Neural cell (in vitro differentiated cells): Measurements from ENCODE around the gene HHLA2. TPM values are rescaled to one million over a fixed set of nuclear protein-coding genes. Genes with fewer than 3 reads are reported as not detected.

ENCODE experiments used
- H2AFZ ChIP-seq: fragments of 200-600, 300-800 bp; sonication (generic), shearing (Covaris generic); 2 replicates; pipeline ENCODE4 v1.6.0; 2014; ENCODE audit warnings: low read depth, mild to moderate bottlenecking, antibody characterized with exemption, low read length, moderate library complexity
- H3F3A ChIP-seq: fragments of 200-600 bp; shearing (Covaris generic); 2 replicates; pipeline ENCODE4 v1.6.1; 2016; ENCODE audit warnings: mild to moderate bottlenecking, moderate library complexity, mixed read lengths, antibody characterized with exemption, low read length; ENCODE audit not compliant: insufficient read depth, poor library complexity, severe bottlenecking
- H3K27ac ChIP-seq: fragments of 200-600, 300-800 bp; sonication (generic), shearing (Covaris generic); 2 replicates; pipeline ENCODE4 v1.5.1; 2014; ENCODE audit warnings: mild to moderate bottlenecking, low read length, moderate library complexity
- H3K27me3 ChIP-seq: fragments of 300-800, 200-600 bp; sonication (generic), shearing (Covaris generic); 2 replicates; pipeline ENCODE4 v1.6.0; 2014; ENCODE audit warnings: mild to moderate bottlenecking, low read depth, low read length, moderate library complexity; ENCODE audit not compliant: insufficient read depth
- H3K36me3 ChIP-seq: fragments of 300-800, 200-600 bp; sonication (generic), shearing (Covaris generic); 2 replicates; pipeline ENCODE4 v1.5.1; 2014; ENCODE audit warnings: mild to moderate bottlenecking, antibody characterized with exemption, low read length, moderate library complexity; ENCODE audit not compliant: insufficient read depth
- H3K4me2 ChIP-seq: fragments of 300-800, 200-600 bp; sonication (generic), shearing (Covaris generic); 2 replicates; pipeline ENCODE4 v1.6.0; 2014; ENCODE audit warnings: mild to moderate bottlenecking, low read length
- H3K4me3 ChIP-seq: fragments of 300-800, 200-600 bp; sonication (generic), shearing (Covaris generic); 2 replicates; pipeline ENCODE4 v1.5.1; 2014; ENCODE audit warnings: mild to moderate bottlenecking, low read length, moderate library complexity
- H3K79me2 ChIP-seq: fragments of 200-600 bp; shearing (Covaris generic); replicated peaks from 2 replicates; pipeline ENCODE4 v1.6.0; 2014; ENCODE audit warnings: mild to moderate bottlenecking, low read length, moderate library complexity; ENCODE audit not compliant: insufficient read depth
- H3K9ac ChIP-seq: fragments of 300-800, 200-600 bp; sonication (generic), shearing (Covaris generic); 2 replicates; pipeline ENCODE4 v1.6.1; 2016; ENCODE audit warnings: mild to moderate bottlenecking, low read length, mixed read lengths
- H3K9me2 ChIP-seq: fragments of 200-600 bp; shearing (Covaris generic); 2 replicates; pipeline ENCODE4 v1.6.1; 2016; ENCODE audit warnings: mild to moderate bottlenecking, low read length, mixed read lengths; ENCODE audit not compliant: insufficient read depth
- H3K9me3 ChIP-seq: fragments of 200-600, 300-800 bp; sonication (generic), shearing (Covaris generic); 2 replicates; pipeline ENCODE4 v1.6.1; 2016; ENCODE audit warnings: mild to moderate bottlenecking, mixed run types, low read length, moderate library complexity, mixed read lengths
- H4K20me1 ChIP-seq: fragments of 200-600 bp; shearing (Covaris generic); 2 replicates; pipeline ENCODE4 v1.6.1; 2016; ENCODE audit warnings: mild to moderate bottlenecking, mixed run types; ENCODE audit not compliant: insufficient read depth
- CTCF ChIP-seq: fragments of 450-650 bp; IDR thresholded peaks from 2 replicates; pipeline ENCODE4 v1.5.1; 2014; ENCODE audit warnings: antibody characterized with exemption, mild to moderate bottlenecking, moderate library complexity; ENCODE audit not compliant: poor library complexity, severe bottlenecking
- EP300 ChIP-seq: fragments of 450-650 bp; conservative IDR thresholded peaks from 2 replicates; pipeline ENCODE4 v1.6.1; 2014; ENCODE audit warnings: antibody characterized with exemption, mild to moderate bottlenecking, moderate library complexity; ENCODE audit not compliant: poor library complexity, severe bottlenecking
- EZH2 ChIP-seq: fragments of 200-600, 300-800 bp; shearing (Covaris generic), sonication (generic); IDR thresholded peaks from 2 replicates; pipeline ENCODE4 v1.6.1; 2014; ENCODE audit warnings: antibody characterized with exemption, low read length, borderline replicate concordance, mild to moderate bottlenecking; ENCODE audit not compliant: insufficient read depth, poor library complexity, severe bottlenecking
- MXI1 ChIP-seq: fragments of 450-650 bp; conservative IDR thresholded peaks from 2 replicates; pipeline ENCODE4 v1.6.1; 2014; ENCODE audit warnings: antibody characterized with exemption, mild to moderate bottlenecking; ENCODE audit not compliant: poor library complexity, severe bottlenecking
- POLR2AphosphoS5 ChIP-seq: IDR thresholded peaks from 2 replicates; pipeline ENCODE4 v1.6.1; 2012
- RAD21 ChIP-seq: fragments of 450-650 bp; conservative IDR thresholded peaks from 2 replicates; pipeline ENCODE4 v1.6.1; 2014; ENCODE audit warnings: antibody characterized with exemption, mild to moderate bottlenecking, moderate library complexity
- REST ChIP-seq: IDR thresholded peaks from 2 replicates; pipeline ENCODE4 v1.6.1; 2012; ENCODE audit warnings: borderline replicate concordance
- SMC3 ChIP-seq: fragments of 450-650 bp; conservative IDR thresholded peaks from 2 replicates; pipeline ENCODE4 v1.6.1; 2014; ENCODE audit warnings: antibody characterized with exemption, mild to moderate bottlenecking, moderate library complexity; ENCODE audit not compliant: poor library complexity
- TAF1 ChIP-seq: IDR thresholded peaks from 2 replicates; pipeline ENCODE4 v1.6.1; 2012; ENCODE audit warnings: low read depth
- polyA plus RNA-seq: library from polyadenylated mRNA; depleted of rRNA; stranded (reverse); fragments of >200 nt; gene quantifications from 2 replicates; pipeline ENCODE4 v1.2.3, GENCODE V29; 2014

Gene HHLA2
- polyA plus RNA-seq, 1 donor from 2014 or later = not detected

- Histone ChIP-seq H3K27ac (no peak overlapping the region), H3K4me3 (no peak overlapping the region), H3K4me2 (no peak overlapping the region), H3K9me3 (no peaks in the 10 kb centered on the region), H2AFZ (no peak overlapping the region), H3K9me2 (no peaks in the 10 kb centered on the region), H3K79me2 (no peaks in the 10 kb centered on the region), H3K27me3 (no peaks in the 10 kb centered on the region), H4K20me1 (no peaks in the 10 kb centered on the region), H3K36me3 (no peaks in the 10 kb centered on the region), H3K9ac (no peak overlapping the region), H3F3A (no peaks in the 10 kb centered on the region)
- TF ChIP-seq RAD21 (peak; percentile 69), CTCF (peak; percentile 64), SMC3 (peak; percentile 64), EP300 (no peak)
Observed at GRCh38 chr3:108406661-108407206, 110.4 kb downstream of the HHLA2 start.

GRCh38 chr3:108407886-108408285, 111.5 kb downstream of the HHLA2 start:
- Histone ChIP-seq H3K36me3 (no peaks in the 10 kb centered on the region), H3K4me2 (no peak overlapping the region), H3K9me2 (no peaks in the 10 kb centered on the region), H4K20me1 (no peaks in the 10 kb centered on the region), H3K27me3 (no peaks in the 10 kb centered on the region), H3K27ac (no peak overlapping the region), H3K4me3 (no peak overlapping the region), H3K9me3 (no peaks in the 10 kb centered on the region), H3F3A (no peaks in the 10 kb centered on the region), H3K79me2 (no peaks in the 10 kb centered on the region), H2AFZ (no peak overlapping the region), H3K9ac (no peak overlapping the region)
- no peak for TF ChIP-seq POLR2AphosphoS5
- no peak for TF ChIP-seq MXI1
- no peak for TF ChIP-seq EZH2
- no peak for TF ChIP-seq REST
- no peak for TF ChIP-seq TAF1
- TF ChIP-seq CTCF = no peak
- TF ChIP-seq SMC3 = no peak
- TF ChIP-seq EP300 = no peak
- TF ChIP-seq RAD21 = no peak
